Activated T-helper 17 cell treated with anti-CD3 and anti-CD28 coated beads, Interleukin-2, amount 50 U/mL, for 72 hours (primary cell): Measurements from ENCODE around the gene THAP7. TPM values are rescaled to one million over a fixed set of nuclear protein-coding genes. Genes with fewer than 3 reads are reported as not detected.

Experiments
- ATAC-seq: fragments of 150-1000 bp; cut with Tn5 transposase; replicated peaks from 2 replicates; pipeline ENCODE4 v1.10.0; 2021; ENCODE audit warnings: mild to moderate bottlenecking, moderate library complexity
- H3K27ac Mint-ChIP-seq: one replicate; pipeline ENCODE4 v1.8.0; 2022; ENCODE audit warnings: mixed read lengths
- H3K27me3 Mint-ChIP-seq: one replicate; pipeline ENCODE4 v1.8.0; 2022; ENCODE audit warnings: mixed read lengths
- H3K36me3 Mint-ChIP-seq: one replicate; pipeline ENCODE4 v1.8.0; 2022; ENCODE audit warnings: low read depth, mild to moderate bottlenecking, mixed read lengths
- H3K4me1 Mint-ChIP-seq: one replicate; pipeline ENCODE4 v1.8.0; 2022; ENCODE audit warnings: mixed read lengths
- H3K4me3 Mint-ChIP-seq: one replicate; pipeline ENCODE4 v1.8.0; 2022; ENCODE audit warnings: mild to moderate bottlenecking, mixed read lengths
- H3K9me3 Mint-ChIP-seq: one replicate; pipeline ENCODE4 v1.8.0; 2022; ENCODE audit warnings: mixed read lengths
- total RNA-seq, 2 donors: library from RNA; stranded (reverse); gene quantifications; one replicate each; pipeline ENCODE4 v1.2.3, GENCODE V29; 2022

THAP7 gene
- total RNA-seq, 2 donors from 2014 or later: 19.6 to 27.1 TPM

- Mint-ChIP-seq H3K36me3 (peaks cover 41% of the 10 kb centered on the region), H3K9me3 (no peaks in the 10 kb centered on the region), H3K27ac (no peak overlapping the region), H3K4me3 (no peak overlapping the region), H3K4me1 (no peaks in the 10 kb centered on the region), H3K27me3 (no peaks in the 10 kb centered on the region)
- ATAC-seq: no peak
Measured at GRCh38 chr22:20995329-20996030, 6.4 kb downstream of the THAP7 start.

- H3K4me1 Mint-ChIP-seq: no peaks in the 10 kb centered on the region
- H3K27ac Mint-ChIP-seq: no peak overlapping the region
- no peaks in the 10 kb centered on the region for H3K27me3 Mint-ChIP-seq
- H3K9me3 Mint-ChIP-seq: no peaks in the 10 kb centered on the region
- ATAC-seq: no peak
- H3K36me3 Mint-ChIP-seq: peaks cover 38% of the 10 kb centered on the region
- no peak overlapping the region for H3K4me3 Mint-ChIP-seq
Measured at GRCh38 chr22:20994902-20995241, 7.0 kb downstream of the THAP7 start.

- Mint-ChIP-seq H3K27me3 (no peaks in the 10 kb centered on the region), H3K4me3 (no peak overlapping the region), H3K36me3 (peaks cover 36% of the 10 kb centered on the region), H3K27ac (no peak overlapping the region), H3K9me3 (no peaks in the 10 kb centered on the region), H3K4me1 (no peaks in the 10 kb centered on the region)
- no peak for ATAC-seq
Measured at GRCh38 chr22:20994128-20994901, 7.6 kb downstream of the THAP7 start.

GRCh38 chr22:20993304-20994127 lies 8.4 kb downstream of the THAP7 start:
- no peak overlapping the region for H3K4me3 Mint-ChIP-seq
- H3K27ac Mint-ChIP-seq: no peak overlapping the region
- no peaks in the 10 kb centered on the region for H3K9me3 Mint-ChIP-seq
- H3K4me1 Mint-ChIP-seq: no peaks in the 10 kb centered on the region
- H3K27me3 Mint-ChIP-seq: no peaks in the 10 kb centered on the region
- peaks cover 29% of the 10 kb centered on the region for H3K36me3 Mint-ChIP-seq
- ATAC-seq: no peak

- no peaks in the 10 kb centered on the region for H3K4me1 Mint-ChIP-seq
- peaks cover 29% of the 10 kb centered on the region for H3K36me3 Mint-ChIP-seq
- no peak for ATAC-seq
- no peak overlapping the region for H3K4me3 Mint-ChIP-seq
- H3K9me3 Mint-ChIP-seq: no peaks in the 10 kb centered on the region
- no peaks in the 10 kb centered on the region for H3K27me3 Mint-ChIP-seq
- H3K27ac Mint-ChIP-seq: no peak overlapping the region
Measured at GRCh38 chr22:20992456-20993303, 9.2 kb downstream of the THAP7 start.

GRCh38 chr22:20992056-20992442 lies 9.9 kb downstream of the THAP7 start:
- Mint-ChIP-seq H3K9me3 (no peaks in the 10 kb centered on the region), H3K36me3 (peaks cover 35% of the 10 kb centered on the region), H3K27ac (no peak overlapping the region), H3K4me1 (no peaks in the 10 kb centered on the region), H3K27me3 (no peaks in the 10 kb centered on the region), H3K4me3 (no peak overlapping the region)
- no peak for ATAC-seq

- no peak for ATAC-seq
- no peak overlapping the region for H3K4me3 Mint-ChIP-seq
- no peaks in the 10 kb centered on the region for H3K9me3 Mint-ChIP-seq
Measured at GRCh38 chr22:20991252-20992055, 10.5 kb downstream of the THAP7 start.

GRCh38 chr22:20990184-20991180 lies 11.4 kb downstream of the THAP7 start:
- H3K36me3 Mint-ChIP-seq: peaks cover 42% of the 10 kb centered on the region
- no peak overlapping the region for H3K4me3 Mint-ChIP-seq
- ATAC-seq: no peak
- H3K9me3 Mint-ChIP-seq: no peaks in the 10 kb centered on the region
- no peak overlapping the region for H3K27ac Mint-ChIP-seq
- peaks cover 6% of the 10 kb centered on the region for H3K4me1 Mint-ChIP-seq
- H3K27me3 Mint-ChIP-seq: no peaks in the 10 kb centered on the region

More at GRCh38 chr22:20991252-20992055, 10.5 kb downstream of the THAP7 start:
- no peaks in the 10 kb centered on the region for H3K27me3 Mint-ChIP-seq
- H3K4me1 Mint-ChIP-seq: peaks cover 2% of the 10 kb centered on the region
- H3K27ac Mint-ChIP-seq: no peak overlapping the region
- H3K36me3 Mint-ChIP-seq: peaks cover 39% of the 10 kb centered on the region

GRCh38 chr22:20989323-20990138 lies 12.4 kb downstream of the THAP7 start:
- H3K36me3 Mint-ChIP-seq: peaks cover 45% of the 10 kb centered on the region
- H3K27me3 Mint-ChIP-seq: no peaks in the 10 kb centered on the region
- peaks cover 6% of the 10 kb centered on the region for H3K4me1 Mint-ChIP-seq
- no peaks in the 10 kb centered on the region for H3K9me3 Mint-ChIP-seq
- H3K4me3 Mint-ChIP-seq: no peak overlapping the region
- ATAC-seq: no peak
- no peak overlapping the region for H3K27ac Mint-ChIP-seq

GRCh38 chr22:20988573-20989322 lies 13.2 kb downstream of the THAP7 start:
- H3K36me3 Mint-ChIP-seq: peaks cover 53% of the 10 kb centered on the region
- no peaks in the 10 kb centered on the region for H3K27me3 Mint-ChIP-seq
- H3K27ac Mint-ChIP-seq: no peak overlapping the region
- H3K4me1 Mint-ChIP-seq: peaks cover 11% of the 10 kb centered on the region
- ATAC-seq: no peak
- no peak overlapping the region for H3K4me3 Mint-ChIP-seq
- no peaks in the 10 kb centered on the region for H3K9me3 Mint-ChIP-seq

- H3K4me3 Mint-ChIP-seq: no peak overlapping the region
- no peaks in the 10 kb centered on the region for H3K9me3 Mint-ChIP-seq
- H3K4me1 Mint-ChIP-seq: peaks cover 16% of the 10 kb centered on the region
- no peak overlapping the region for H3K27ac Mint-ChIP-seq
- peaks cover 50% of the 10 kb centered on the region for H3K36me3 Mint-ChIP-seq
- ATAC-seq: no peak
- no peaks in the 10 kb centered on the region for H3K27me3 Mint-ChIP-seq
Measured at GRCh38 chr22:20987375-20987774, 14.5 kb downstream of the THAP7 start.
